A172 (cell line): Measurements from ENCODE around the gene GUK1. TPM values are rescaled to one million over a fixed set of nuclear protein-coding genes. Genes with fewer than 3 reads are reported as not detected.
"Not testable (repeated sequence)": the region's sequence is repeated elsewhere in the genome, so short reads cannot be mapped to it uniquely, and the experiment has no call there.

Experiments used
- DNase-seq: peaks from one replicate; pipeline ENCODE4 v3.0.0-alpha.2; 2015; ENCODE audit warnings: low spot score
- total RNA-seq: library from RNA; depleted of rRNA; stranded (reverse); fragments of >200 nt; shearing (Covaris generic); gene quantifications from 2 replicates; pipeline ENCODE4 v1.2.3, GENCODE V29; 2014

GUK1 gene
- total RNA-seq, 1 experiment from 2014 or later, result 407 TPM

GRCh38 chr1:228163007-228163753 lies 23.1 kb downstream of the GUK1 start:
- DNase-seq, result peak; percentile 76

- DNase-seq, result no peak
These were observed 23.9 kb downstream of the GUK1 start for GRCh38 chr1:228163776-228164519.

GRCh38 chr1:228164561-228165371 lies 24.7 kb downstream of the GUK1 start:
- DNase-seq, result no peak

- DNase-seq, result peak; percentile 97
These were observed 25.5 kb downstream of the GUK1 start, which contains the start of gene IBA57 for GRCh38 chr1:228165372-228166169. Gene IBA57 (plus strand): TSS chr1:228165804. CDS start chr1:228165817, 13 bp downstream.

- peak; percentile 84 for DNase-seq
These were observed 26.3 kb downstream of the GUK1 start for GRCh38 chr1:228166170-228166936.

GRCh38 chr1:228168563-228169270 lies 28.6 kb downstream of the GUK1 start:
- no peak for DNase-seq

GRCh38 chr1:228169345-228169744 lies 29.3 kb downstream of the GUK1 start:
- no peak for DNase-seq

GRCh38 chr1:228170666-228171065 lies 30.6 kb downstream of the GUK1 start:
- DNase-seq, result no peak

- DNase-seq, result no peak
These were observed 31.3 kb downstream of the GUK1 start for GRCh38 chr1:228171221-228171891.

GRCh38 chr1:228172591-228173527 lies 32.8 kb downstream of the GUK1 start:
- no peak for DNase-seq

- not testable (repeated sequence) for DNase-seq
These were observed 33.7 kb downstream of the GUK1 start for GRCh38 chr1:228173528-228174481.

- DNase-seq, result no peak
These were observed 34.6 kb downstream of the GUK1 start for GRCh38 chr1:228174482-228175315.

GRCh38 chr1:228175316-228176023 lies 35.4 kb downstream of the GUK1 start:
- DNase-seq, result no peak

GRCh38 chr1:228176024-228176395 lies 35.9 kb downstream of the GUK1 start:
- no peak for DNase-seq

- no peak for DNase-seq
These were observed 36.5 kb downstream of the GUK1 start for GRCh38 chr1:228176461-228177182.
